Adrenal gland (tissue), 12 donors: ENCODE results near the gene KDM4B. TPM values are rescaled to one million over a fixed set of nuclear protein-coding genes. Genes with fewer than 3 reads are reported as not detected.

ENCODE experiments used
- DNase-seq, 7 donors: peaks; one replicate each; pipeline ENCODE4 v3.0.0-alpha.2; 2019 to 2020
- H3K27ac ChIP-seq, 5 donors: fragments of 200-600 bp; sonication (generic) in 4 of 5; 1 replicate in 3 of 5; 2 replicates in 2 of 5; pipeline versions ENCODE4 v1.5.1 to v1.8.0; 2016 to 2020; ENCODE audit warnings: mild to moderate bottlenecking in 1 of 5
- H3K27me3 ChIP-seq: fragments of 200-600 bp; 2 replicates; pipeline ENCODE4 v1.8.0; 2021
- H3K36me3 ChIP-seq, 2 donors: fragments of 200-600 bp; replicated peaks in 1 of 2; 1 replicate in 1 of 2; 2 replicates in 1 of 2; pipeline versions ENCODE4 v1.5.1 to v1.8.0; 2018 to 2022
- H3K4me1 ChIP-seq, 2 donors: fragments of 200-600 bp; replicated peaks in 1 of 2; 1 replicate in 1 of 2; 2 replicates in 1 of 2; pipeline versions ENCODE4 v1.5.1 to v1.8.0; 2018 to 2021
- H3K4me3 ChIP-seq, 4 donors: fragments of 200-600 bp; sonication (generic) in 3 of 4; one replicate each; pipeline ENCODE4 v1.5.1; 2016 to 2018
- H3K9me3 ChIP-seq, 3 donors: fragments of 200-600 bp; sonication (generic) in 1 of 3; replicated peaks in 1 of 3; 1 replicate in 2 of 3; 2 replicates in 1 of 3; pipeline versions ENCODE4 v1.5.1 to v1.8.0; 2016 to 2021
- POLR2A ChIP-seq, 2 donors: fragments of 450-650 bp; IDR thresholded peaks; one replicate each; pipeline ENCODE4 v1.6.1; 2017; ENCODE audit warnings: antibody characterized with exemption in 2 of 2, mild to moderate bottlenecking in 2 of 2, moderate library complexity in 1 of 2
- WGBS, 4 donors: extraction: QIAGEN DNeasy Blood & Tissue Kit in 2 of 4; methylation state at CpG; one replicate each; pipeline versions ENCODE4 v1.1.5 to v1.1.7; 2013 to 2017; 5-methylcytosine and 5-hydroxymethylcytosine counted together
- intact Hi-C, 2 donors: fragments of 100-400 bp; cut with DNase I; formaldehyde crosslinking; loops; one replicate each; pipeline versions ENCODE4 v1.14.1 to v1.15.0; 2022 to 2023
- polyA plus RNA-seq, 3 donors: library from polyadenylated mRNA; stranded (reverse); fragments of 200-250 nt in 2 of 3; fragments of 350-450 nt in 1 of 3; fragmentation: Illumina TruSeq in 1 of 3; extraction: RNeasy Lipid Tissue Mini Kit (QIAGEN cat#74804) in 1 of 3; gene quantifications; one replicate each; pipeline ENCODE4 v1.2.3, GENCODE V29; 2013 to 2014
- total RNA-seq, 9 donors: library from RNA; depleted of rRNA in 4 of 9; stranded (reverse); fragments of >200 nt in 4 of 9; fragments of 120-200 nt in 1 of 9; fragmentation: NEBNext Ultra II Directional in 1 of 9; extraction: Animal tissue kit (Norgen Biotek cat#: 25700) in 1 of 9; gene quantifications; one replicate each; pipeline versions ENCODE4 v1.1.0 to v1.2.4, GENCODE V29; 2013 to 2023
- TF ChIP-seq, protein P1 (sequence below), 6 experiments: fragments of 450-650 bp in 4 of 6; fragments of 200-600 bp in 2 of 6; sonication (generic) in 1 of 6; IDR thresholded peaks; 1 replicate in 5 of 6; 2 replicates in 1 of 6; pipeline versions ENCODE4 v1.5.1 to v1.8.0; 2016 to 2021; ENCODE audit warnings: antibody characterized with exemption in 6 of 6, mild to moderate bottlenecking in 2 of 6, moderate library complexity in 1 of 6
- donor health status: healthy with polysubstance abuse.
- donor health status: Bipolar disorder and iron deficiency.
- donor health status: DM: yes; HTN: yes; CAD: no.
- donor health status: DM: no; HTN: no; CAD: no.
- donor health status: DM: no; HTN: no; CAD: no.
- donor health status: DM: yes; HTN: yes; CAD: no.

Gene KDM4B
- total and polyA plus RNA-seq, 12 donors, result 9.8 to 65.1 (median 39.9) TPM

DNA sequence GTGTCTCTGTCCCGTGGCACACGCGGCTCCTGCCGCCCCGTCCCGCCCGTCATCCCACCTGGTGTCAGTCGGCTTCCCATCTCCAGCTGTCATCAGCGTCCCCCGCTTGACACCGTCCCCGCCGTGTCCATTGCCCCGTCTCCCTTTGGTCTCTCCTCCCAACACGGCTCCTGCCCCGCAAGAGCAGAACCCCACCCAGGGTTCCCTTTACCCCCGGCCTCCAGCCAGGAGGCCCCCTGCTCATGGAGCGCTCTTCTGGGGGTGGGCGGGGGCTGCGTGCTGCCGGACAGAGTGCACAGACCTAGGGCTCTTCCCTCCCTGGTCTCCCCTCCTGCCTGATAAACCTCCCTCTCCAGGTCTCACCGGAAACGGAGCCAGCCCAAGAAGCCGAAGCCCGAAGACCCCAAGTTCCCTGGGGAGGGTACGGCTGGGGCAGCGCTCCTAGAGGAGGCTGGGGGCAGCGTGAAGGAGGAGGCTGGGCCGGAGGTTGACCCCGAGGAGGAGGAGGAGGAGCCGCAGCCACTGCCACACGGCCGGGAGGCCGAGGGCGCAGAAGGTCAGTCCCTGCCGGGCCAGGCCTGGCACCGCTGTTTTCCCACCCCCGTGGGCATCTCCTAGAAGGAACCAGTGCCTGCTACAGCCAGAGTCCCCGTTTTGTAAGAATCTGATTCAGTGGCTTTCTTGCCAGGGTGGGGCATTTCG lies 150.5 kb downstream of the KDM4B start:
- intact Hi-C loops, result no loop called here
- H3K9me3 ChIP-seq, result no peaks in the 10 kb centered on the region
- no peak overlapping the region for H3K27ac ChIP-seq
- peaks cover 0 to 14% of the 10 kb centered on the region in 2 donors for H3K36me3 ChIP-seq
- no peak for DNase-seq
- no peaks in the 10 kb centered on the region for H3K27me3 ChIP-seq
- TF ChIP-seq POLR2A (IDR thresholded peaks at IDR 0.05), result no peak
- TF ChIP-seq, protein P1, sequence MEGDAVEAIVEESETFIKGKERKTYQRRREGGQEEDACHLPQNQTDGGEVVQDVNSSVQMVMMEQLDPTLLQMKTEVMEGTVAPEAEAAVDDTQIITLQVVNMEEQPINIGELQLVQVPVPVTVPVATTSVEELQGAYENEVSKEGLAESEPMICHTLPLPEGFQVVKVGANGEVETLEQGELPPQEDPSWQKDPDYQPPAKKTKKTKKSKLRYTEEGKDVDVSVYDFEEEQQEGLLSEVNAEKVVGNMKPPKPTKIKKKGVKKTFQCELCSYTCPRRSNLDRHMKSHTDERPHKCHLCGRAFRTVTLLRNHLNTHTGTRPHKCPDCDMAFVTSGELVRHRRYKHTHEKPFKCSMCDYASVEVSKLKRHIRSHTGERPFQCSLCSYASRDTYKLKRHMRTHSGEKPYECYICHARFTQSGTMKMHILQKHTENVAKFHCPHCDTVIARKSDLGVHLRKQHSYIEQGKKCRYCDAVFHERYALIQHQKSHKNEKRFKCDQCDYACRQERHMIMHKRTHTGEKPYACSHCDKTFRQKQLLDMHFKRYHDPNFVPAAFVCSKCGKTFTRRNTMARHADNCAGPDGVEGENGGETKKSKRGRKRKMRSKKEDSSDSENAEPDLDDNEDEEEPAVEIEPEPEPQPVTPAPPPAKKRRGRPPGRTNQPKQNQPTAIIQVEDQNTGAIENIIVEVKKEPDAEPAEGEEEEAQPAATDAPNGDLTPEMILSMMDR (IDR thresholded peaks at IDR 0.05), result no peak
- WGBS, 4 donors, result 86 to 92% (median 91%) methylated on average over 29 to 40 of the region's 40 CpGs
- H3K4me3 ChIP-seq, result no peak overlapping the region
- peaks cover 4 to 6% of the 10 kb centered on the region in 2 donors for H3K4me1 ChIP-seq

DNA sequence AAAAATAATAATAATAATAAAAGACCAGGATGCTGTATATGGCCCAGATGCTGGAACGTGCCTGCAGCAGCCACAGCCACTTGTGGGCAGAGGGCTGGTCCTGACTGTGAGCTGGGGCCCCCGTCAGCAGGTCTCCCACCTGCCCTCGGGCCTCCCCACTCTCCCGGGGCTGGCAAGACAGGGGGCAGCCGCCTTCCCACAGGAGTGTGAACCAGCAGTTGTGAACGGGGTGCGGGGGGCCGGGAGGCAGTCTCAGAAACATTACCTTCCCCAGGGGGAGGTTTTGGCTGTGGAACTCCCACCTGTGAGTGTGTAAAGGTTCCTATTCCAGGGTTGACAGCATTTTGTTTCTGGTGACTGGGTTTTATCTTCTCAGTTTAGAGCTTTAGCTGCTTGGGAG lies 151.4 kb downstream of the KDM4B start:
- no peaks in the 10 kb centered on the region for H3K27me3 ChIP-seq
- H3K4me3 ChIP-seq, result no peak overlapping the region
- WGBS, 4 donors, result 92 to 96% (median 93%) methylated on average over 5 to 8 of the region's 8 CpGs
- TF ChIP-seq, protein P1 (IDR thresholded peaks at IDR 0.05), result no peak
- TF ChIP-seq POLR2A (IDR thresholded peaks at IDR 0.05), result no peak
- H3K4me1 ChIP-seq, result peaks cover 4 to 6% of the 10 kb centered on the region in 2 donors
- no peak overlapping the region for H3K27ac ChIP-seq
- peaks cover 0 to 14% of the 10 kb centered on the region in 2 donors for H3K36me3 ChIP-seq
- DNase-seq, result no peak
- no peaks in the 10 kb centered on the region for H3K9me3 ChIP-seq
- intact Hi-C loops, result no loop called here

DNA sequence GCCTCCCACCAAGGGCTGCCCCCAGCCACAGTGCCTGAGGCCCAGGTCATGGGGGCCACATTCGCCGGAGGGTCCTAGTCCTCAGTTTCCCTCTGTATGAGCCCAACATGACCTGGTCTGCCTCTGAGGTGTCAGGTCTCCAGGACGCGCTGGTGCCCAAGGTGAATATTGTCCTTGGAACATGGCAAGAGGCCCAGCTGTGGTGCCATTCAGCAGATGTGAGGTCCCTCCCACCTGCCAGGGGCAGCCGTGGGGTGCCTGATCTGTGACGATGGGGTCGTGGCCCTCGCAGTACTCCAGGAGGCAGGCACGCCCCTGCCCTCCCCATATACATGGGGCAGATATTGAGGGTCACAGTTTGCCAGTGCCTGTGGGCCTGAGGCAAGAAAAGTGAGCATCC lies 151.9 kb downstream of the KDM4B start:
- no peaks in the 10 kb centered on the region for H3K9me3 ChIP-seq
- H3K4me1 ChIP-seq, result peaks cover 4 to 8% of the 10 kb centered on the region in 2 donors
- peaks cover 0 to 14% of the 10 kb centered on the region in 2 donors for H3K36me3 ChIP-seq
- DNase-seq, result no peak
- WGBS, 4 donors, result 88 to 94% (median 90%) methylated on average over 3 to 9 of the region's 9 CpGs
- TF ChIP-seq, protein P1 (IDR thresholded peaks at IDR 0.05), result no peak
- TF ChIP-seq POLR2A (IDR thresholded peaks at IDR 0.05), result no peak
- no peaks in the 10 kb centered on the region for H3K27me3 ChIP-seq
- H3K4me3 ChIP-seq, result no peak overlapping the region
- intact Hi-C loops, result no loop called here
- H3K27ac ChIP-seq, result no peak overlapping the region

DNA sequence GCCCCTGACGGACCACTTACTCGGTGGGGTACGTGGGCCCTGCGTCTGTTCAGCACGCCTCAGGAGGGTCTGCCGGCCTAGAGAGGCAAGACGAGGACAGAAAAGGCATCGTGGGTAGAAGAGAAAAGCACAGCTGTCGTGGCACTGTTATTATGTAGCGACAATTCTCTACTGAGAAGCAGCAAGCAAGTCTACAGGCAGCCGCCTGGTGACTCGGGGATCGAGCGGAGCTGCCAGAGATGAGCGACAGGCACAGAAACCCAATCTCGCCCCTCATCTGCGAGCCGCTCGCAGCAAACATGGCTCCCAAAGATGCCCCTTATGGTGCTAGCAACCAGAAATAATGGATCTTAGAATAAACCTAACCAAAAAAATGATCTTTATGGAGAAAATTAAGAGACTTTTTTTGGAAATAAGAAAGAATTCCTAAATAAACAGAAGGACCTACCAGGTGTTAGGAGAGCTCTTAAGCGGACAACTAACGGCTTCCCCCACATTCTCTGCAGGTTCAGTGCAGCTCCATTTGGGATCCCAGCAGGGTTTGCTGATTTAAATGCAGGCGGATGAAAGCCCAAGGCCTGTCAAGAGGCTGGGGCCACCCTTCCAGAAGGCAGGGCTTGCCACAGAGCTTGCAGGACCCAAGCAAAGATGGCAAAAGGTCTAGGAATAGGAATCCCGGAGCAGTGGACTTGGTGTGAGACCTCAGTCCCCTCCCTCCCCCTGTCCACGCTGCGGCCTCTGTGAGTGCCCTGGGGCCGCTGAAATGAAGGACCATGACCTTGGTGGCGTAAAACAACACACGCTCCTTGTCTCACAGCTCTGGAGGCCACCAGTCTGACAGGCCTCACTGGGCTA lies 152.6 kb downstream of the KDM4B start:
- TF ChIP-seq, protein P1 (IDR thresholded peaks at IDR 0.05), result no peak
- TF ChIP-seq POLR2A (IDR thresholded peaks at IDR 0.05), result no peak
- no peak overlapping the region for H3K27ac ChIP-seq
- H3K36me3 ChIP-seq, result peaks cover 0 to 14% of the 10 kb centered on the region in 2 donors
- WGBS, 4 donors, result 81 to 88% (median 82%) methylated on average over 26 to 28 of the region's 28 CpGs
- intact Hi-C loops, result no loop called here
- peaks cover 7 to 15% of the 10 kb centered on the region in 2 donors for H3K4me1 ChIP-seq
- no peak overlapping the region for H3K4me3 ChIP-seq
- H3K9me3 ChIP-seq, result no peaks in the 10 kb centered on the region
- H3K27me3 ChIP-seq, result no peaks in the 10 kb centered on the region
- peak in 1 of 7 donors; percentile 61 for DNase-seq
